Loucy (cell line): Measurements from ENCODE around the gene SUGP1.

ENCODE experiments used
- EZH2phosphoT487 ChIP-seq: fragments of 200-600 bp; IDR thresholded peaks from 2 replicates; pipeline ENCODE4 v1.6.1; 2018; ENCODE audit warnings: antibody characterized with exemption, mild to moderate bottlenecking, moderate library complexity, borderline replicate concordance
- TF ChIP-seq, protein P1 (sequence below): fragments of 200-600 bp; sonication (generic); conservative IDR thresholded peaks from 2 replicates; pipeline ENCODE4 v1.5.1; 2014; ENCODE audit warnings: mild to moderate bottlenecking, antibody characterized with exemption, low read length

GRCh38 chr19:19334989-19335344, 14.7 kb upstream of the SUGP1 start:
- TF ChIP-seq, protein P1, sequence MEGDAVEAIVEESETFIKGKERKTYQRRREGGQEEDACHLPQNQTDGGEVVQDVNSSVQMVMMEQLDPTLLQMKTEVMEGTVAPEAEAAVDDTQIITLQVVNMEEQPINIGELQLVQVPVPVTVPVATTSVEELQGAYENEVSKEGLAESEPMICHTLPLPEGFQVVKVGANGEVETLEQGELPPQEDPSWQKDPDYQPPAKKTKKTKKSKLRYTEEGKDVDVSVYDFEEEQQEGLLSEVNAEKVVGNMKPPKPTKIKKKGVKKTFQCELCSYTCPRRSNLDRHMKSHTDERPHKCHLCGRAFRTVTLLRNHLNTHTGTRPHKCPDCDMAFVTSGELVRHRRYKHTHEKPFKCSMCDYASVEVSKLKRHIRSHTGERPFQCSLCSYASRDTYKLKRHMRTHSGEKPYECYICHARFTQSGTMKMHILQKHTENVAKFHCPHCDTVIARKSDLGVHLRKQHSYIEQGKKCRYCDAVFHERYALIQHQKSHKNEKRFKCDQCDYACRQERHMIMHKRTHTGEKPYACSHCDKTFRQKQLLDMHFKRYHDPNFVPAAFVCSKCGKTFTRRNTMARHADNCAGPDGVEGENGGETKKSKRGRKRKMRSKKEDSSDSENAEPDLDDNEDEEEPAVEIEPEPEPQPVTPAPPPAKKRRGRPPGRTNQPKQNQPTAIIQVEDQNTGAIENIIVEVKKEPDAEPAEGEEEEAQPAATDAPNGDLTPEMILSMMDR, result no peak
- no peak for TF ChIP-seq EZH2phosphoT487
